Left forelimb (tissue), 1 donor: ENCODE data around the gene HOXA5.

Experiments used
- DNase-seq: peaks from one replicate; pipeline ENCODE4 v3.0.0-alpha.2; 2018; ENCODE audit warnings: low spot score

Gene HOXA5

DNA sequence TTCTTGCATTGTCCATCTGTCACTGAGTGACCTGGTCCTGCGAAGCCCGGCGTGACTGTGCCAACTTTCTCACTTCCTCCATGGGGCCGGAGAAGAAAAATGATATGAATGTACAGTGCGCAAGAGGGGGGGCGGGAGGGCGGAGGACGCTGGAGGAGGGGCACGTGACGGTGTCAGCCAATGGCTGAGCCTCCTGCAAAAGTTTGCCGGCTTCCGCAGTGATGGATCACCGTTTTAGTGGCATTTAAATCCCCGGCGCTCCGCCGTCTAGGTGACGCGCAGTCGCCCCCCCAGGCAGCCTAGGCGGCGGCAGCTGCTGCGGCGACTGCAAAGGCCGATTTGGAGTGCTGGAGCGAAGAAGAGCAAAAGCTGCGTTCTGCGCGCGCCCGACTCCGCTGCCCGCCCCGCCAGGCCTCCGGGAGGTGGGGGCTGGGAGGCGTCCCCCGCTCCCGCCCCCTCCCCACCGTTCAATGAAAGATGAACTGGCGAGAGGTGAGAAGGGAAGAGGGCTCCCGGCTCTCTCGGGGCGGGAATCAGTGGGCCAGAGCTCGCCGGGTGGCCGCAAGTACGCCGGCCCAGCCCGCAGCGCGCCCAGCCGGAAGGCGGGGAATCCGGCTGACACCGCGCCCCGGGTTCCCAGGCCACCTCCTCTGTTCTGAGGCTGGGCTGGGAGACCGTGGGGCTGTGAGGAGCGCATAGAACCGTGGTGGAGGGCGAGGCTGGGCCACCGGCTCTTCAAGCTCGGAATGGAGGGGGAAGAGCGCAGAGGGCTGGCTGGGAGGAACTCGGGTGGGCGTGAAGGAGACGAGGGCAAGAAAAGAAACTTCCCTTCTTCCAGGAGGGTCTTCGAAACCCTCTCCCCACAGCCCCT is 47.3 kb downstream of the HOXA5 start, which contains the start of gene HOXA1:
Gene HOXA1 (minus strand): TSS at position 104 of the 871 bp plus-strand sequence. CDS start 88 bp downstream, at position 16.
- DNase-seq, result no peak

DNA sequence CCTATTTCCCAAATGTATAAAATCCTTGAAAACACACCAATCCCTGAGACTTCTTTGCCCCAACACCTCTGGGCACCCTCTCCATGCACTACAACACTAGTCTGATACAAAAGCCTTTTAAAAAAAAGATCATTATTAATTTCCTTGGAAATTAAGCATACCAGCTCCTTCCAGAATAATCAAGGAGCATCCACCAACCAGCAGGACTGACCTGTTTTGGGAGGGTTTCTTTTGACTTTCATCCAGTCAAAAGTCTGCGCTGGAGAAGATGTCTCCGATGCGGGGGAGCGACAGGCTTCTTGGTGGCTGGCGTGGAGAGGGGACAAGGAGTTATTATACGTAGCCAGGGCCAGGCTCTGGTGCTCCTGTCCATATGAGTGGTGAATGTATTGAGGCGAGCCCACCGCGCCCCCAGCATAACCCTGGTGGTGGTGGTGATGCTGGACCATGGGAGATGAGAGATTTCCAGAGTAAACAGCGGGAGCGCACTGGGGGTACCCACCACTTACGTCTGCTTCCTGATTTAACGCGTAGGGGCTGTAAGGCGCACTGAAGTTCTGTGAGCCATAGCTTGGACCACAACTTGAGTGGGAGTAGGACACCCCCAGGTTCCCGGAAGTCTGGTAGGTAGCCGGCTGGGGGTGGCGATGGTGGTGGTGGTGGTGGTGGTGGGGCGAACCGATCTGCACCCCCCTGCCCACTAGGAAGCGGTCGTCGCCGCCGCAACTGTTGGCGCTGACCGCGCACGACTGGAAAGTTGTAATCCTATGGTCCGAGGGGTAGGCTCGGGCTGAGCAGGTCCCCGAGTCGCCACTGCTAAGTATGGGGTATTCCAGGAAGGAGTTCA is 48.2 kb downstream of the HOXA5 start:
- DNase-seq, result no peak

DNA sequence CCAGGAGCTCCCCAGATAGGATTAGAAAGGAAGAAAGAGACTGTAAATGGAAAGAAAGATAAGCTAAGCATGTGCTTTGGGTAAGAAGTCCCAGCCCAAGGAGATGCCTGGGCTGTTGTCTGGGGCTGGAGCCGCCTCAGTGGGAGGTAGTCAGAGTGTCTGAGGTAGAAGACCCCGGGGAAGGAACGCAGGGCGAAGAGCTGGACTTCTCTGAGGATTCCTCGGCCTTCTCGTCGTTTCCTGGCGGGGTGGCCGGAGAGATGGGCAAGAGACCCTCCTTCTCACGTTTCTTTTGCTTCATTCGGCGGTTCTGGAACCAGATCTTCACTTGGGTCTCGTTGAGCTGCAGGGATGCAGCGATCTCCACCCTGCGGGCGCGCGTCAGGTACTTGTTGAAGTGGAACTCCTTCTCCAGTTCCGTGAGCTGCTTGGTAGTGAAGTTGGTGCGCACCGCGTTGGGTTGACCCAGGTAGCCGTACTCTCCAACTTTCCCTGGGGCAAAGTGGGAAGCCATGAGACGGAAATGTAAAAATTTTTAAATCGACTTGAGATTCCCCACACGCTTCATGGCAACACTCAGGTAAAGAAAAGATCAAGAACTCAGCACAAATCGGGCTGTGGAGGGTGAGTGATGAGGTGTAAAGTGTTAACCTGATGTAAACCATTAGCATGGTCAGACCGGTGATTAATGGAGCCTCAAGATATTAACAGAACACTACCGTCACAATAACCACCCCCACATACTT is 49.0 kb downstream of the HOXA5 start:
- DNase-seq, result no peak

DNA sequence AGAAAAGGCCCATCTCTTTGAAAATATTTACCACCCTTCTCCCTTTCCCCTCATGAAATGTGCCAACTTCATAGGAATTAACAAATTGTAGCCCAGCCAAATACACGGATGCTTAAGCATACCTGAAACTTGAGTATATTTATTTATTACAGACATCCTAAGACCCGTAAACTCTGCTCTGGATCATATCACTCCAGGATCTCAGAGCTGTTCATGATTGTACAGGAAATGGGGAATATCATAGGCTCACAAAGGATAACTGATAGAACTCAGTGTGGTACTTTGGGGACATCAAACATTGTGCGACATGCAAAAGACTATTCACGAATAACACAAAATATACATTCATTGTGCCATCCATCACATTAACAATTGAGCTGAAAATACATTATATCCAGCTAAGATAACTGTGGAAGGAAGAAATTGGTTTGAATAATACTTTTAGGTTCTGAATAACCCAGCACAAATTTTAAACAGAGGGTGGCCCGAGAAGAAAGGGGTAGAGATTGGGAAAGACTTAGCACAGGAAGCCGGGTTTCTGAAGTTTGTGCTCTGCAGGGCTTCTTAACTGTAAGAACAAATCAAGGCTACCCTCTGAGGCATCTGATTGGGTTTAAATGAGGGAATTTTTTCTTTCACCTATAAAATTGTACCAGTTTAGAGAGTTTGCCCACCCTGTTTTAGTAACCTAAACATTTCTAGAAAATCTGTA is 50.1 kb downstream of the HOXA5 start:
- no peak for DNase-seq

GRCh38 chr7:27092819-27093110 is 50.7 kb downstream of the HOXA5 start:
- DNase-seq, result no peak

DNA sequence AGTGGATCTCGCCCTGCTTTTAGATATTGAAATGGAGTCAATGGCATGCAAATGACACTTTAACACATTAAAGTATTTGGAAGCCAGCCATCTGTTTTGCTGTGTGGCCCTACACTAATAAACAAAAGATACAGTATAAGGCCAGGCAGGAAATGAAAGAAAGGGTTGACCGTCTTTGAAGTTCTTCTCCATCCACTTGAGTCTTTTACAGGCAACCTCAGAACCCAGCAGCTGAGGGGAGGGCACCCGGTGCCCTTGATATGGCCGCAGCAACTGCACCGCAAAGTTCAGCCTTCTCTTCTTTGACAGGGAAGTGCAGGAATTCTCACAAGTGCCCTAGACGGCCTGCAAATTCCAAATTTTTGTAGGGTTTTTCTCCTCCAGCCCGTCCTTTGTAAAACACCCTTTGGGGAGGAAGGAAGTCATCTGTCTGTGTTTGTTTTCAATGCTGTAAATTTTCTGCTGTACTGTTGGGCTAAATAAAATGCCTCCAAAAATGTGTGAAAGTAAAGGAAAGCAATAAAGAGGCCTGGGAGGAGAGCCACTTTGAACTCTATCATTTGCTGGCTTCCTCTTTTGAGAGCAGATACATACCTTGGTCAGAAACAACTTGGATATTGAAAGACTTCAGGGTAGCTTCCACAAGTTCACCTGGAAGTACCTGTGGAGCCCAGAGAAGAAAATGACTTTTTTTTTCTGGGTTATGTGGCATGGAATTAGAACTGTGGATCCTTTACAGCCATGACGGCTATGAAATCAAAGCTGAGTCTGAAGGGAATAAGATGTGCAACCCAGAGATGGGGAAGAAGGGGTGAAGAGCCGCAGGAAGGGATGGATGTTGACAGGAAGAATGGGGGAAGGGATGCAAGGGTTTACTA is 51.3 kb downstream of the HOXA5 start:
- no peak for DNase-seq

DNA sequence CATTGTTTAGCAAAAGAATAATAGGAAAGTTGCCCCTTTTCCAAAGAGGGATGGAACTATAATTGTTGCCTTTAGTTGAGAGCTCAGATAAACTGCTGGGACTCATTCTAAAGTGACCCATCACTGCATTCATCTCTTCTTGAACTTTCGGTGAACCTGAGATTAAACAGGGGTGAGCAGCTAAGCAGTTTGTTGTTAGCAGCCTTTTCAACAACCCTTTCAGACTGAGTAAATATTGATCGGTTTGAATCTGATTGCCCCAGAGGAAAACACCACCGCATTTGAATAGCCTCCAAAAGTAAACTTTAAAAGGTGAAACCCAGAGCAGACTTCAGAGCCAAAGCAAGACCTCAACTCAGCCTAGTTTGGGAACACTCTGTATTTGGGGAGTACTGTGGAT is 52.4 kb downstream of the HOXA5 start:
- no peak for DNase-seq
